PC-3 (cell line): ENCODE results near the gene EFL1. TPM values are rescaled to one million over a fixed set of nuclear protein-coding genes. Genes with fewer than 3 reads are reported as not detected.
"Not testable (repeated sequence)": the region's sequence is repeated elsewhere in the genome, so short reads cannot be mapped to it uniquely, and the experiment has no call there.

ENCODE experiments used
- ATAC-seq: fragments of 200-7000 bp; cut with Tn5 transposase; 2 replicates; pipeline ENCODE4 v1.9.1; 2020; ENCODE audit warnings: mild to moderate bottlenecking, moderate library complexity
- BruUV-seq: library from RNA; stranded (reverse); fragments of 400-500 nt; replicated peaks from 2 replicates; lab custom pipeline; 2021; lab: Mats Ljungman, UMichigan
- CTCF ChIA-PET: fragments of 300-600 bp; sonication (Branson Sonifier 250); formaldehyde crosslinking; loops from one replicate; lab custom pipeline; 2022; ENCODE audit warnings: antibody characterized with exemption; lab: Charles Lee
- POLR2A ChIA-PET: fragments of 300-600 bp; sonication (Branson Sonifier 250); formaldehyde crosslinking; loops from one replicate; lab custom pipeline; 2022; ENCODE audit warnings: antibody characterized with exemption; ENCODE audit not compliant: unreplicated experiment; lab: Charles Lee
- DNase-seq: peaks from one replicate; pipeline ENCODE4 v3.0.0-alpha.2; 2015
- H2AFZ ChIP-seq: fragments of 300-600 bp; sonication (generic); 2 replicates; pipeline ENCODE4 v1.6.0; 2016; ENCODE audit warnings: antibody characterized with exemption, low read length
- H3F3A ChIP-seq: fragments of 300-600 bp; sonication (generic); one replicate; pipeline ENCODE4 v1.6.0; 2017; ENCODE audit warnings: antibody characterized with exemption, low read length, control low read depth, mild to moderate bottlenecking; ENCODE audit not compliant: unreplicated experiment
- H3K27ac ChIP-seq: fragments of 300-600 bp; sonication (generic); 2 replicates; pipeline ENCODE4 v1.5.1; 2016; ENCODE audit warnings: mild to moderate bottlenecking, low read length
- H3K27me3 ChIP-seq: fragments of 300-600 bp; sonication (generic); 2 replicates; pipeline ENCODE4 v1.6.1; 2016; ENCODE audit warnings: low read length, mixed read lengths
- H3K36me3 ChIP-seq: fragments of 300-600 bp; sonication (generic); 2 replicates; pipeline ENCODE4 v1.6.1; 2016; ENCODE audit warnings: low read depth, mixed run types, low read length, mixed read lengths
- H3K4me1 ChIP-seq: fragments of 300-600 bp; sonication (generic); 2 replicates; pipeline ENCODE4 v1.5.1; 2016; ENCODE audit warnings: low read length; ENCODE audit not compliant: insufficient read depth
- H3K4me2 ChIP-seq: fragments of 300-600 bp; sonication (generic); 2 replicates; pipeline ENCODE4 v1.6.0; 2016; ENCODE audit warnings: low read length
- H3K4me3 ChIP-seq: fragments of 300-600 bp; sonication (generic); 2 replicates; pipeline ENCODE4 v1.5.1; 2016; ENCODE audit warnings: mild to moderate bottlenecking, low read length, mixed read lengths
- H3K79me2 ChIP-seq: fragments of 300-600 bp; sonication (generic); 2 replicates; pipeline ENCODE4 v1.6.1; 2017; ENCODE audit warnings: low read length, mixed read lengths
- H3K9ac ChIP-seq: fragments of 300-600 bp; sonication (generic); 2 replicates; pipeline ENCODE4 v1.6.0; 2016; ENCODE audit warnings: mild to moderate bottlenecking, low read length
- H3K9me2 ChIP-seq: fragments of 300-600 bp; sonication (generic); replicated peaks from 2 replicates; pipeline ENCODE4 v1.6.1; 2016; ENCODE audit warnings: mixed run types, low read length, mixed read lengths
- H3K9me3 ChIP-seq: fragments of 300-600 bp; sonication (generic); 2 replicates; pipeline ENCODE4 v1.6.1; 2016; ENCODE audit warnings: low read length, mixed read lengths
- H4K20me1 ChIP-seq: fragments of 300-600 bp; sonication (generic); 2 replicates; pipeline ENCODE4 v1.6.1; 2016; ENCODE audit warnings: low read length, mixed read lengths
- CTCF ChIP-seq: fragments of 300-600 bp; sonication (generic); conservative IDR thresholded peaks from 2 replicates; pipeline ENCODE4 v1.5.1; 2017; ENCODE audit warnings: antibody characterized with exemption, low read depth, mild to moderate bottlenecking, low read length
- EZH2 ChIP-seq: fragments of 300-600 bp; sonication (generic); IDR thresholded peaks from one replicate; pipeline ENCODE4 v1.6.1; 2017; ENCODE audit warnings: antibody characterized with exemption, mild to moderate bottlenecking, low read length; ENCODE audit not compliant: unreplicated experiment
- EZH2phosphoT487 ChIP-seq: fragments of 300-600 bp; sonication (generic); IDR thresholded peaks from 2 replicates; pipeline ENCODE4 v1.6.1; 2018; ENCODE audit warnings: mild to moderate bottlenecking, antibody characterized with exemption, low read length, borderline replicate concordance
- intact Hi-C: fragments of 100-400 bp; cut with micrococcal nuclease; formaldehyde crosslinking; loops from 2 replicates; pipeline ENCODE4 v1.9.0; 2023
- total RNA-seq: library from RNA; depleted of rRNA; stranded (reverse); fragments of >200 nt; gene quantifications from 2 replicates; pipeline ENCODE4 v1.2.3, GENCODE V29; 2014

Gene EFL1
- total RNA-seq, 1 experiment from 2014 or later, result 14.7 TPM

DNA sequence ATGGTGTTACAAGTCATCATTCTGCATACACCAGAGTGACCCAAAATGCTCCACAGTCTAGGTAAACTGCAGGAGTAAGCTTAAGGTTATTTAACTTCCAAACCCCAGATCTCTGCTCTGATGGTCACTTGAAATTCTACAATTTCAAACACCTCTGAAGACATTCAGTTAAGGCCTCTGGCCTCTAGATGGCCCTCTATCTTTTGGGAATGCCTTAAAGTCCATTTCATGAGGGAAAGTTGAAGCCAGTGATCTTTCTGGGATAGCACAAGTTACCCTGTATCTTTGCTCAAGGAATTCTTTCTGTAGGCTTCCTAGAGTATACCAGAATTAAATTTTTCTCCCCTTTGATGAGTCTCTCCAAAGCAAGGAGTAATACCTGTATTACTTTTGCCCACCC lies 18.7 kb upstream of the EFL1 start:
- CTCF ChIA-PET, H3K9me2 ChIP-seq, H3K36me3 ChIP-seq, BruUV-seq, H3K4me2 ChIP-seq, POLR2A ChIA-PET, H3K27ac ChIP-seq, H3F3A ChIP-seq, H3K79me2 ChIP-seq, H2AFZ ChIP-seq, H3K9ac ChIP-seq, H3K9me3 ChIP-seq, DNase-seq, H3K27me3 ChIP-seq, intact Hi-C loops, H4K20me1 ChIP-seq, H3K4me1 ChIP-seq, H3K4me3 ChIP-seq: not testable (repeated sequence)
- peak; percentile 35; the same call in 1 of the 2 replicates for ATAC-seq
- TF ChIP-seq CTCF, result peak; percentile 44; the same call in 1 of the 2 replicates

DNA sequence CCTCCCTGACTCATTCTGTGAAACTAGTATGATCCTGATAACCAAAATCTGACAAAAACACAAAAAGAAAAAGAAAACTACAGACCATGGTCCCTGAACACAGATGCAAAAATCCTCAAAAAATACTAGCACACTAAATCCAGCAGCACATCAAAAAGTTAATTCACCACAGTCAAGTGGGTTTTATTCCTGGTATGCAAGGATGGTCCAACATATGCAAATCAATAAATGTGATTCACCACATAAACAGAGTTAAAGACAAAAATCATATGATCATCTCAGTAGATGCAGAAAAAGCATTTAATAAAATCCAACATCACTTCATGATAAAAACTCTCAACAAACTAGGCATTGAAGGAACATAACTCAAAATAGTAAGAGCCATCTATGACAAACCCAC lies 12.9 kb upstream of the EFL1 start:
- Histone ChIP-seq H3K4me3 (no peak overlapping the region), H3K4me2 (no peak overlapping the region), H4K20me1 (no peaks in the 10 kb centered on the region), H3K36me3 (no peaks in the 10 kb centered on the region), H3K9me2 (no peaks in the 10 kb centered on the region), H3K4me1 (no peaks in the 10 kb centered on the region), H3K27ac (no peak overlapping the region), H3K79me2 (no peaks in the 10 kb centered on the region), H3K9ac (no peak overlapping the region), H3F3A (no peaks in the 10 kb centered on the region), H2AFZ (no peak overlapping the region), H3K9me3 (no peaks in the 10 kb centered on the region), H3K27me3 (no peaks in the 10 kb centered on the region)
- DNase-seq (no peak), ATAC-seq (no peak)
- intact Hi-C loops, result no loop called here
- POLR2A ChIA-PET, result no interaction called here
- TF ChIP-seq CTCF (no peak), EZH2phosphoT487 (no peak), EZH2 (no peak)
- CTCF ChIA-PET, result no interaction called here
- BruUV-seq, result no TSS peak

DNA sequence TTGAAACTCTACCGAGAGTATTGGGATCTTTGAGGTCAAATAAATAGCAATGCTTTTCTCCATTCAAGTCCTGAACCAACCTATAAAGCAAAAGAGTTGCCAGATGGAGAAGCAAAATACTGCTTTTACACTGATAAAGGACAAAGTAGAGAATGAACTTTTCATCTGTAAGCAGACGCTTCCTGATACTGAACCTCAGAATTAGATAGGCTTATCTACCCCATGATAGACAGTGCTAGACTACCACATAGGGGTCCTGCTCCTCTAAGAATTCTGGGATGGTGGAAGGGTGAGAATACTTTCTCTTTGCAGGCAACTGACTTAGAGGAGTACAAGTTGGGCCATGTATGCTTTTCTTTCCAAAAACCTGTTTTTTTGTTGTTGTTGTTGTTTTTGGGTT lies 9.6 kb upstream of the EFL1 start:
- H3F3A ChIP-seq, result no peaks in the 10 kb centered on the region
- H3K27ac ChIP-seq, result no peak overlapping the region
- H3K9me3 ChIP-seq, result no peaks in the 10 kb centered on the region
- TF ChIP-seq EZH2 (no peak), CTCF (no peak), EZH2phosphoT487 (no peak)
- BruUV-seq, result no TSS peak
- ATAC-seq (no peak), DNase-seq (no peak)
- H3K4me3 ChIP-seq, result no peak overlapping the region
- H4K20me1 ChIP-seq, result no peaks in the 10 kb centered on the region
- POLR2A ChIA-PET, result no interaction called here
- no peaks in the 10 kb centered on the region for H3K79me2 ChIP-seq
- no peak overlapping the region for H3K9ac ChIP-seq
- no peak overlapping the region for H2AFZ ChIP-seq
- intact Hi-C loops, result no loop called here
- no peaks in the 10 kb centered on the region for H3K27me3 ChIP-seq
- no peak overlapping the region for H3K4me2 ChIP-seq
- peaks cover 4% of the 10 kb centered on the region; the same call in 1 of the 2 replicates for H3K4me1 ChIP-seq
- H3K9me2 ChIP-seq, result no peaks in the 10 kb centered on the region
- CTCF ChIA-PET, result no interaction called here
- H3K36me3 ChIP-seq, result no peaks in the 10 kb centered on the region

GRCh38 chr15:82268454-82268853 lies 5.9 kb upstream of the EFL1 start:
- H3K9me2 ChIP-seq, H4K20me1 ChIP-seq, H3K27me3 ChIP-seq, BruUV-seq, H3K9me3 ChIP-seq, H3K9ac ChIP-seq, H3F3A ChIP-seq, H3K36me3 ChIP-seq, H3K4me2 ChIP-seq, H3K4me1 ChIP-seq, H2AFZ ChIP-seq, H3K4me3 ChIP-seq, H3K79me2 ChIP-seq, H3K27ac ChIP-seq, intact Hi-C loops, POLR2A ChIA-PET: not testable (repeated sequence)
- ATAC-seq (peak; percentile 80), DNase-seq (peak; percentile 38)
- CTCF ChIA-PET, result interaction anchor here (1.1 kb wide), 1 partner anchor 160 kb away, joined by 3 read pairs; no protein-coding TSS in a partner anchor
